ENCODE measurements around the gene PRG2. TPM values are rescaled to one million over a fixed set of nuclear protein-coding genes. Genes with fewer than 3 reads are reported as not detected.

The PRG2 gene
- polyA plus RNA-seq, 2 of the 4 experiments (the other 2 are of a cell fraction) = not detected

- CTCF ChIA-PET = interaction anchor here (0.7 to 1.5 kb wide), 3 partner anchors 18 to 159 kb away, joined by 3 to 6 read pairs (median 3); no protein-coding TSS in a partner anchor
- H3K4me2 ChIP-seq = no peak overlapping the region
- DNase-seq (ENCODE audit: low read depth in 1 of 2, low spot score in 1 of 2) = no peak
- H3K4me3 ChIP-seq = no peak overlapping the region
- H3K27ac ChIP-seq = no peak overlapping the region; a peak in 1 of 6 replicates
- FAIRE-seq = no peak
- no peak for ATAC-seq
- H3K9me3 ChIP-seq = no peaks in the 10 kb centered on the region
- WGBS (ENCODE audit: missing lambda C conversion rate) = 42% methylated on average over 2 of the region's 2 CpGs
- POLR2A ChIA-PET = no interaction called here
- peaks cover 23% of the 10 kb centered on the region for H3K4me1 ChIP-seq
- TF ChIP-seq FOSB (CRISPR knock-in tag; IDR thresholded peaks at IDR 0.05) (no peak), HOXA7 (CRISPR knock-in tag; IDR thresholded peaks at IDR 0.05) (no peak), PBX3 (IDR thresholded peaks at IDR 0.05) (no peak), HDAC2 (IDR thresholded peaks at IDR 0.05) (no peak), CEBPB (IDR thresholded peaks at IDR 0.05) (no peak), HOXB13 (CRISPR knock-in tag; IDR thresholded peaks at IDR 0.05; ENCODE audit: low read depth) (no peak), ELK1 (IDR thresholded peaks at IDR 0.05; ENCODE audit: low read depth, low read length) (no peak), PHF8 (IDR thresholded peaks at IDR 0.05; ENCODE audit: borderline replicate concordance, low read depth) (no peak), RNF2 (IDR thresholded peaks at IDR 0.05; ENCODE audit: borderline replicate concordance, low read depth) (no peak), MAX (IDR thresholded peaks at IDR 0.05) (no peak), MYC (IDR thresholded peaks at IDR 0.05; ENCODE audit: borderline replicate concordance, low read length) (no peak), ZC3H11A (IDR thresholded peaks at IDR 0.05) (no peak), BHLHE40 (IDR thresholded peaks at IDR 0.05; ENCODE audit: low read depth, low read length) (no peak), EP300 (IDR thresholded peaks at IDR 0.05) (no peak), REST (IDR thresholded peaks at IDR 0.05) (no peak), JUN (IDR thresholded peaks at IDR 0.05) (no peak), ESRRA (IDR thresholded peaks at IDR 0.05; ENCODE audit: borderline replicate concordance, low read length) (no peak)
Observed at GRCh38 chr11:57408771-57409170, 18.3 kb upstream of the PRG2 start.

GRCh38 chr11:57407941-57408475 lies 17.6 kb upstream of the PRG2 start:
- ChIA-PET CTCF (interaction anchor here (1.0 to 1.5 kb wide), 2 partner anchors 17 to 51 kb away, joined by 3 to 6 read pairs; no protein-coding TSS in a partner anchor), POLR2A (no interaction called here)
- no peak for DNase-seq (ENCODE audit: low read depth in 1 of 2, low spot score in 1 of 2)
- whole genome bisulfite sequencing (ENCODE audit: missing lambda C conversion rate) = 78% methylated on average over 8 of the region's 8 CpGs
- H3K27ac ChIP-seq = no peak overlapping the region
- no peak for ATAC-seq
- H3K4me2 ChIP-seq = no peak overlapping the region
- no peaks in the 10 kb centered on the region for H3K9me3 ChIP-seq
- no peak for FAIRE-seq
- peaks cover 23% of the 10 kb centered on the region for H3K4me1 ChIP-seq
- H3K4me3 ChIP-seq = no peak overlapping the region
- TF ChIP-seq HOXB13 (CRISPR knock-in tag; IDR thresholded peaks at IDR 0.05; ENCODE audit: low read depth) (no peak), ZSCAN20 (CRISPR knock-in tag; IDR thresholded peaks at IDR 0.05) (no peak), MAFK (IDR thresholded peaks at IDR 0.05; ENCODE audit: partially characterized antibody) (no peak), E2F6 (IDR thresholded peaks at IDR 0.05; ENCODE audit: borderline replicate concordance, low read depth) (no peak), SMC3 (IDR thresholded peaks at IDR 0.05) (no peak)

Data from A549 (cell line).